Amygdala (tissue), 56 donors: ENCODE measurements around the gene PRPF40B.
"Not testable (repeated sequence)": the region's sequence is repeated elsewhere in the genome, so short reads cannot be mapped to it uniquely, and the experiment has no call there.

ENCODE experiments used
- DNase-seq, 56 donors: peaks; one replicate each; lab custom pipeline; 2025; lab: John Stamatoyannopoulos, UW

Gene PRPF40B

DNA sequence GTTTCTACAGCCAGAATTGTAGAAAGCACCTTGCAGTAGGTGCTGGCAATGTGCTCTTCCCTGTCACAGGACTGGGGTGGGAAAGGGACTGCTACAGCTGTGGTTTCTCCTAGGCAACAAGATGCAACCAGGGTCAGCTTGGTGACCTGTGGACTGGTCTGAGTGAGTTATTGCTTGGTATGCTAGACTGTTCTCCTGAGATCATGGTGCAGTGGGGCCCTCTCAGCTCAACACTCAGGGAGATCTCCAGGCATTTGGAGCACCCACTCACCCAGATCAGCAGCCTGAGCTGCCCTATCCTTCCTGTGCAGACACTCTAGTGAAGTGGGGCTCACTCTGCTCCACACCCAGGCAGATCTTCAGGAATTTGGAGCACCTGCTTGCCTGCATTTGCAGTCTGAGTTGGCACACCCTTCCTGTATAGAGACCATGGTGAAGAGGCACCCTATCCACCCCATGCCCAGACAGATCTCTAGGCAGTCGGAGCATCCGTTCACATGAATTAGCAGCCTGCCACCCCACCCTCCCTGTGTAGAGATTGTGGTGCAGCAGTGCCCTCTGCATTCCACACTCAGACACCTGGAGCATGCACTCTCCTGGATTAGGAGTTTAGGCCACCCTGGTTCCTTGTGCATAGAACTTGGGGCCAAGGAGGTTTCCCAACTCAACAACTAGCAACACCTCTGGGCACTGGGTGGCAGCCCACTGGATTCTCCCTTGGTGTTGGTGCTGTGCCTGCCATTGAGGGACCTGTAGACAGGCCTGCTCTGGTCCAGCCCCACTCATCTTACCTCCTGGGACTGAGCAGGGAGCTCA, 14.1 kb upstream of the PRPF40B start:
- no peak for DNase-seq

DNA sequence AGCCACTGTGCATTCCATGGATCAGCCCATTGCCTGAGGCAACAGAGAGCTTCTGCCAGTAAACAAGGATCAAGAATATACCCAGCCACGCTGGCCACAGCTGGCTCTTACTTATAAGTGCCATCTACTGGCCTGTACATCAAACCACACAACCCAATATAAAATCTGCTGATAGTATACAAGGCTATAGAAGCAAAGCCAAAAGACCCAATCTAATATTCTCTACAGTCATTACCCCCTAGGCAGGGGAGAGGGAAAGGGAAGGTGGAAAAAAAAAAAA, 13.5 kb upstream of the PRPF40B start:
- DNase-seq: no peak

DNA sequence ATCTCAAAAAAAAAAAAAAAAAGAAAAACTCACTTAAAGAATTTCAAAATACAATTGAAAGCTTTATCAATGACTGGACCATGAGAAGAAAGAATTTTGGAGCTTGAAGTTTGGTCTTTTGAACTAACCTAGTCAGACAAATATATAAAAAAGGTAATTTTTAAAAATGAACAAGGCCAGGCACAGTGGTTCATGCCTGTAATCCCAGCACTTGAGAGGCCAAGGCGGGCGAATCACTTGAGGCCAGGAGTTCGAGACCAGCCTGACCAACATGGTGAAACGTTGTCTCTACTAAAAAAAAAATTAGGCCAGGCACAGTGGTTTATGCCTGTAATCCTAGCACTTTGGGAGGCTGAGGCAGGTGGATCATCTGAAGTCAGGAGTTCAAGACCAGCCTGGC, 12.6 kb upstream of the PRPF40B start:
- DNase-seq: not testable (repeated sequence)

DNA sequence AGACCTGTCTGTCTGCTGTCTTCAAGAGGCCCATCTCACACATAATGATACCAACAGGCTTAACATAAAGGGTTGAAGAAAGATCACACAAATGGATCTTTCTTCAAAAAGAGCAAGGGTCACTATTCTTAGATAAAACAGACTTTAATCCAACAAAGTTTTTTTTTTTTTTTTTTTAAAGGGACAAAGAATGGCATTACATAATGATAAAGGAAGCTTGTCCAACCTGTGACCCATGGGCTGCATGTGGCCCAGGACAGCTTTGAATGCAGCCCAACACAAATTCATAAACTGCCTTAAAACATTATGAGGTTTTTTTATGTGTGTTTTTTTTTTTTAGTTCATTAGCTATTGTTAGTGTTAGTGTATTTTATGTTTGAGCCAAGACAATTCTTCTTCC, 11.2 kb upstream of the PRPF40B start:
- no peak for DNase-seq

DNA sequence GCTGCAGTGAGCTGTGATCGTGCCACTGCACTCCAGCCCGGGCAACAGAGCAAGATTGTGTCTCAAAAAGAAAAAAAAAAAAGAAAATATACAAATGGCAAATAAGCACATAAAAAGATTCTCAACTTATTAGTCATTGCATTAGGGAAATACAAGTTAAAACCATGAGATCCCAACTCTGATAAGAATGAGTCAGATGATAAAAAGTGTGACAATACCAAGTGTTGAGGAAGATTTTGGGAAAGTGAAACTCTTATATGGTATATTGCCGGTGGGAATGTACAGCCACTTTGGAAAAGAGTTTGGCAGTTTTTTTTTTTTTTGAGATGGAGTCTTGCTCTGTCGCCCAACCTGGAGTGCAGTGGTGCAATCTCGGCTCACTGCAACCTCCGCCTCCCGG, 7.6 kb upstream of the PRPF40B start:
- DNase-seq: no peak

DNA sequence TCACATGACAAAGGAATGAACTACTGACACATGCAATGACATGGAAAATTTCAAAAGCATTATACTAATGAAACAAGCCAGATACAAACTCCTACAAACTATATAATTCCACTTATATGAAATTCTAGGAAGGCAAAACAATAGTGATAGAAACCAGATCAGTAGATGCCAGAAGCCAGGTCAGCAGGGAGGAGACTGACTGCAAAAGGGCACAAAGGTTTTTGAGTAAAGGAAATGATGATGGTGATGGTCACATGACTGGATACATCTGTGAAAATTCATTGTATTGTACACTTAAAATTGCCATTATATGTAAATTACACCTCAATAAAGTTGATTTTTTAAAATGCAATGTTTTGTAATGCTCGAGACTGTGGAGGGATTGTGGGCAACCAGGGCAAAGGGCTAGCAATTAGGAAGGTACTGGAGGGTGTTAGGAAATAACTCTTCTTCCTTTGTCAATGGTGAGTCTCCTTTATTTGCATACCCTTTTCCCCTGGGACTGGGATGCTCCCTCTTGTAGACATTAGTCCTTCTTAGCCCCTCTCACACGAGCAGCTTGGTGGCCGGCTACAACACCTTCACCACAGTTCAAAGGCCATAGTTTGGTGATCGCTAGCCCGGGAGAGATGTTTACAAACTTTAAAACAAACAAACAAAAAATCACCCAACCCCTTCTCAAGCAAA, 6.7 kb upstream of the PRPF40B start:
- DNase-seq: no peak

DNA sequence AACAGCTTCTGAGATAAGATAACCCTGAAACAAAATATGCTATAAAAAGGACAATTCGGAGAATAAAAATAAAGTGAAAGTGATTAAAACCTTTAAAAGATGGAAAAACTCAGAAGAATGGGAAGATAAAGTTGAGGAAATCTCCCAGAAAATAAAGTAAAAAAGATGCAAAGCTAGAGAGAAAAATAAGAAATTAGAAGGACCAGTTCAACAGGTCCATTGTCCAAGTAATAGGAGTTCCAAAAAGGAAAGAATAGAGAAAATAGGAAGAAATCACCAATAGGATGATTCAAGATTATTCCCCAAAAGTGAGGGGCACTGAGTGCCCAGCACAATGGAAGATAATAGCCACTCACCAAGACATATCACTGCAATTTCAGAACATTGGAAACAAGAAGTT, 4.8 kb upstream of the PRPF40B start:
- no peak for DNase-seq

DNA sequence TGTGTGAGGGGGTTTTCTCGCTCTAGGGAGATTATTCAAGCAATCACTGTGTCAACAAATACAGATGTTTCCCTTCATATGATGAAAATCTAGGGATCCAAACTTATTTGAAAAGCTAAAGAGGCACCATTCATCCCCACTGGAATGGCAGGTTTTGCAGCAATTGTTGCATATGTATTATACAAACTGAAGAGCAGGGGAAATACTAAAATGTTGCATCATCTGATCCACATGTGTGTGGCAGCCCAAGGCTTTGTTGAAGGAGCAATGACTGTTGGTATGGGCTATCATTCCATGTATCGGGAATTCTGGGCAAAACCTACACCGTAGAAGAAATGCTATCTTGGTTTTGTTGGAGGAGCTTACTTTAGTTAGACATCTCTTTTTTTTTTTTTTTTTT, 4.1 kb upstream of the PRPF40B start:
- no peak for DNase-seq

DNA sequence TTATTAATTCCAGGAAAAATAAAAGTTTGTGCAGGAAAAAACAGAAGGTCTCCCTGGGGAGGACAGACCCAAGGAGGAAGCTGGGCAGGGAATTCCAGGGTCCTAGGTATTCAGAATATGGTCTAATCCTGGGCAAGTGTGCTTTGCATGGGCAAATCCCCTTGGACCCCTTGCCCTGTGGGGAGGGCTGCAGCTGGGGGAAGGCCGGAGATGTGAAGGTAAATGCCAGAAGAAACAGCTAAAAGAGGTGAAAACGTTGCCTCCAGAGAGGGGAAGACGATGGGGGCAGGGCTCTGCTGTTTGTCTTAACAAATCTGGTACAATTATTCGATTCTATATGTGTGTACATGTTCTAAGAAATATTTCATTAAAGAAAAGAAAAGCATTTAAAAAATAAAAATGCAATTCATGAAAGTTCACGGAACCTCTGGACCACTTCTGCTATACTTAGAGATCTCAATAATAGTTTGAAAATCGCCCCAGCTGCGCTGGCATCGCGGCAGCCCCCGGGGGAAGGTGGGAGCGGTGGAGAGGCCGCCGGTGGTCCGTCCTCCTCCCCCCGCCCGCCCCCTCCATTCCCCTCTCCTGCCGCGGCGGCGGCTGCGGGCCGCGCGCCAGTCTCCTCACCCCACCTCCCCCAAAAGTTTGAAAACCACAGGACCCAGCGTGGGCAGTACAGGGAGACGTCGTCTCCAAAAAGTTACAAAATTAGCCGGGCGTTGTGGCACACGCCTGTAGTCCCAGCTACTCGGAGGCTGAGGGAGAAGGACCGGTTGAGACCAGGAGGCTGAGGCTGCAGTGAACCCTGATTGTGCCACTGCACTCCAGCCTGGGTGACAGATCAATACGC, 1.5 kb upstream of the PRPF40B start:
- DNase-seq: no peak

DNA sequence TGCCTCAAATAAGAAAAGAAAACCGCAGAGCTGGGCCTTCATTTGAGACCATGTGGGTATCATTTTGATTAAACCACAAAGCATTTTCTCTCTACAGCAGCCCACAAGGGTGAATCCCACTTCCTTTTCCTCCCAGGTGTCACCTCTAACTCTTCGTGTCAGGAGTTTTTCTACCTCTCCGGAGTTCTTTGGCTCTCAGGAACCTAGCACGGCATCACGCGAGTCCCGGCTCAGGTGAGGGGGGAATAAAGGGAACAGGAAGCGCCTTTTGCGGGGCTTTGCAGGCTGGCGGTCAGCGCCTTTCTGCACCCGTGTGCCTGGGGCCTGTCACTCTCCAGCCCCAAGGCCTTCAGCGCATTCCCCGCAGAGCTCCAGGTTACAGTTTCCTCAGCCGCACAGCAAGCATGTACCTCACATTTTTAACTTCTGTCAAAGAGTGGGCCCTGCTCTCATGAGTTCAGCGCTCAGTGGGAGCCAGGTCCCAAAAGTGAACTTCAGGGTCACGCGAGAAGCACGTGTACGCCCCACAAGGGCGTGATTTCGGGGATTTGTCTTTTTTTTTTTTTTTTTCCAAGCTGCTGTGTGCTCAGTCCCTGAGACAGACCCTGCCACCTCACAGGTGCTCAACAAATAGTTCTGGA, 740 bp upstream of the PRPF40B start:
- DNase-seq: peak in 3 of 56 donors; percentile 38 to 43 (median 39)

DNA sequence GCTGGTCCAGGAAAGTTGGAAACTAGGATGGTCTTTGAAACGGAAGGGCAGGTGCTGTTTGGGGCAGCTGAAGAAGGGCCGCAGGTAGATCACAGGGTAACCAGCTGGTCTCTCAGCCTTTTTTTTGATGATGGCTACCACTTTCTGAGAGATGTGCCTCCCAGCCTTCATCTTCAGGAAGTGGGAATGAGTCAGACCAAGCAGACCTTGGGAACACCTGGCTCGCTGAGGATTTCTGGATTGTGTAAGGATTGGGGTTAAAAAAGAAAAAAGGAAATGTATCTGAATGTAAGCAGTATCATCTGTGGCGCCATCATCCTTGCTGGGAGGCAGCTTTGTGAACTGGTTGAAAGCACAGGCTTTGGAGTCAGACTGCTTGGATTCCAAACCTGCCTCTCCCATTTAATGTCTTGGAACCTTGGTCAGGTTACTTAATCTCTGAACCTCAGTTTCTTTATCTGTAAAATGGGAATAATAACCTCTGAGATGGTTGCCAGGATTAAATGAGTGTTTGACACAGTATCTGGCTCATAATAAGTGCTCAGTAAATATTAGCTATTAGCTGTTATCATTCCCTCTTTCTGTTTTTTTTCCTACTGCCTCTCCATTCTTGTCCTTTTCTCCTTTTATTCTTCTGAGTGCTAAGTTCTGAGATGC, 1.7 kb downstream of the PRPF40B start:
- no peak for DNase-seq

DNA sequence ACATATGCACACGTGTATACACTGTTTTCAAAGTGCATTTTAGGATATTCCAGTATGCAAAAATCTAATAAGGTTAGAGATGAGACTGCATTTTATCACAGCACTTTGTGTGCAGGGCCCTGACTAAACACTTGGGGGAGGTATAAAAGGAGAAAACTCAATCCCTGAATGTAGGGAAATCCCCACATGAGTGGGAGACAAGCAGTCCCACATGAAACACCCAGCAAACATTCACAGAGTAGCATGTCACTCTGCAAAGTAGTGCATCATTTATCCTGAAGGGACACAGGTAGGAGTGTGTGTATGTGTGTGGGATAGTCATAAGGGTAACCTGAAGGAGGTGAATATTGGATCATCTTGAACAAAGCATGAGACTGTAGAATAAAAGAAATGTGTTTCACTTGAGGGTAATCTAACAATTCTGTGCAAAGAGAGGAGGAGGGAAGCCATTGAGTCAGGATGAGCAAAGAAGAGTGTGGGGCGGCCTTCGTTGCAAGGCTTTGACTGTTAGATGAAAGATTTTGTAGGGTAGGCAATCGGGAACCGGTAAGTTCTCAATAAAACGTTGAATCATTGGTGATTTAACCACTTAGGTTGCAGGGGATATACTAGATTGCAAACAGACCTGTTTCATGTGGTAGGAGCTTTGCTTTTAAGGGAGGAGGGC, 2.9 kb downstream of the PRPF40B start:
- DNase-seq: no peak

DNA sequence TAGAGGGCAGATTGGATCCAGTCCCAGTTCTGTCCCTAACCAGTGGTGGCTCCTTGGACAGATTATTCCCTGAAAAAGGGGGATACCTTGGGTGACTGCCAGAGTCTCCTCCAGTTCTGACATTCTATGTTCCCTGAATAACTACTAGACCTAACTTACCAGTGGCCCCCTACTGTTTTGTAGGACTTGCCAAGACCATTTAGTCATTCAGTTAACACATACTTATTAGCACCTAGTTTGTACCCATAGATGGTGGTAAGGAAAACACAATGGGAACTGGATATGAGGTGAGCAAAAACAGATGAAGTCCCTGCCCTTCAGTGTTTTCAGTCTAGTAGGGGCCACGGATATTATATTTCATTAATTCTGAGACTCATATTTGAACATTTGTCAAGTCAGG, 3.5 kb downstream of the PRPF40B start:
- no peak for DNase-seq

DNA sequence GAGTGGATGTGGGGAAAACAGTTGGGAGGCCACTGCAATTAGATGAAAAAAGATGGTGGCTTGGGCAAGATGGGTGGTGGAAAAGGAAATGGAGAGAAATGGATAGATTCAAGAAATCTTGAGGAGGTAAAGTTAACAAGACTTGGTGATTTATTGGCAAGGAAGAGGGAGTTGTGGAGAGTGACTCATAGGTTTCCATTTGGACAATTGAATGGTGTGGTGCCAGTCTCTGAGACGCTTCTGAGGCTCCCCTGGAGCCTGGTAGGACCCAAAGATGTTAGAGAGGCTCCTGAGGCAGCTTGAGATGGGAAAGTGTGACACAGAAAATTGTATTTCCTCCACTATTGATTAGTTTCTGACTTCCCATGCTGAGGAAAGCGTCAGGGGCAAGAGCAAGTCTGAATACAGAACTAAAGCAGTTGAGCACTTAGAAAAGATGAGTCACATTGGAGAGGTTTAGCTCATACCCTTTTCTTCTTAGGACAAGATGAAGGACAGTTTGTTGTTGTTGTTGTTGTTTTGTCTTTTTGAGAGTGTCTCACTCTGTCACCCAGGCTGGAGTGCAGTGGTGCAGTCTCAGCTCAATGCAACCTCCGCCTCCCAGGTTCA, 4.5 kb downstream of the PRPF40B start:
- no peak for DNase-seq

DNA sequence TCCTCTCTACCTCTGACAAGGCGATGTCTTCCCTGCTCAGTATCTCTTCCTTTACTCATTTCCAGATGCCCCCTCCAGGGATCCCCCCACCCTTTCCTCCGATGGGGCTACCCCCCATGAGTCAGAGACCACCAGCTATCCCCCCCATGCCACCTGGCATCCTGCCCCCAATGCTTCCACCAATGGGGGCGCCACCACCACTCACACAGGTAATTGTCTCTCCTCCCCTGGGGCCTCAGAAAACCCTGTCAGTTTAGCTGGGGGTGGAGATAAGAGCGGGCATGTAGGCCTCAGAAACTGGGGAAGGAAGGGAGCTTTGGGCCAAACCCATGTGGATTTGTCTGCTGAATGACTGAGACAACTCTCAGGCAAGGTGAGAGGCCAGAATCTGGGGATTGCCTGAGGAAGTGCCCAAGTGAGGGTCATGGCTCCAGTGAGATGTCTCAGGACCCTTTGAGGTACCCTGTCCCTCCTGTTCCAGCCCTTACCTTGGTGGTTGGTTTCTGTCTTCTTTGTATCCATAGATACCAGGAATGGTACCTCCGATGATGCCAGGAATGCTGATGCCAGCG, 8.1 kb downstream of the PRPF40B start:
- DNase-seq: no peak

DNA sequence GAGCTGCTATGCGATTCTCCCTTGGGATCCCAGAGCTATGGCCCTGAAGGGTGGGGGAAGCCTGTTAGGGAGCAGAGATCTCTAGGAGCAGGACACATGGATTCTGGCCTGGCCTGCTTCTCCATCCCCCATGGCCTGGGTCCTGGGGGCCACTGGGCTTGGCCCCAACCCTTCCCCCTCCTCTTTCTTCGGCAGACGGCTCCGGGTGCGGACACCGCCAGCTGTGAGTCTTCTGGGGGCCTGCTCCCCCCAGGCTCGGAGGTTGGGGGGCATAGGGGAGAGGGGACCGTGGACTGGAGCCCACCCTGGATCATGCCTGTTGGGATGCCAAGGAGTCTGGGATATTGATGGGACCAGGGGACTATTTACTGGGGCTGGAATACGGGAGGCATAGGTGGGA, 9.0 kb downstream of the PRPF40B start:
- DNase-seq: no peak

DNA sequence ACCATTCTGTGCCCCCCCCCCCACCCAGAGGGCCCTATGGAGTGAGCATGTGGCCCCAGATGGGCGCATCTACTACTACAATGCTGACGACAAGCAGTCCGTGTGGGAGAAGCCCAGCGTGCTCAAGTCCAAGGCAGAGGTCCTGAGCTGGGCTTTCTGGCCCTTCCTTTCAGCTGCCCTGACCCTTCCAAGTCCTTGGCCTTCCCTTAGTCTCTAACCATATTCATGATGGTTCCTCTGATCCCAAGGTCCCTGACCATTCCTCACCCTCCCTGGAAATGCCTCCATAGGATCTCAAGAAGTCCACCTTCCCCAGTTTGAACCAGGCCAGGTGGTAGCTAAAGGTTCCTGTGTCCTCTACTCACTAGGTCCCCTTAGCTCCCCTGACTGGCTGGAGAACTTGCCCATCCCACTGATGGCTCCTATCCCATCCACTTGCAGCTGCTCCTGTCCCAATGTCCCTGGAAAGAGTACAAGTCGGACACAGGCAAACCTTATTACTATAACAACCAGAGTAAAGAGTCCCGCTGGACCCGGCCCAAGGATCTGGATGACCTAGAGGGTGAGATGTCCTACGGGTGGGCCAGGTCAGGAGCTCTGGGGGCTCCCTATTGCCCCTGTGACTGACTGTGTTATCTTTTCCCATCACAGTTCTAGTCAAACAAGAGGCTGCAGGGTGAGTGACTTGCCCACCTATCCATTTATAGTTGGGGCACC, 9.8 kb downstream of the PRPF40B start:
- DNase-seq: no peak

DNA sequence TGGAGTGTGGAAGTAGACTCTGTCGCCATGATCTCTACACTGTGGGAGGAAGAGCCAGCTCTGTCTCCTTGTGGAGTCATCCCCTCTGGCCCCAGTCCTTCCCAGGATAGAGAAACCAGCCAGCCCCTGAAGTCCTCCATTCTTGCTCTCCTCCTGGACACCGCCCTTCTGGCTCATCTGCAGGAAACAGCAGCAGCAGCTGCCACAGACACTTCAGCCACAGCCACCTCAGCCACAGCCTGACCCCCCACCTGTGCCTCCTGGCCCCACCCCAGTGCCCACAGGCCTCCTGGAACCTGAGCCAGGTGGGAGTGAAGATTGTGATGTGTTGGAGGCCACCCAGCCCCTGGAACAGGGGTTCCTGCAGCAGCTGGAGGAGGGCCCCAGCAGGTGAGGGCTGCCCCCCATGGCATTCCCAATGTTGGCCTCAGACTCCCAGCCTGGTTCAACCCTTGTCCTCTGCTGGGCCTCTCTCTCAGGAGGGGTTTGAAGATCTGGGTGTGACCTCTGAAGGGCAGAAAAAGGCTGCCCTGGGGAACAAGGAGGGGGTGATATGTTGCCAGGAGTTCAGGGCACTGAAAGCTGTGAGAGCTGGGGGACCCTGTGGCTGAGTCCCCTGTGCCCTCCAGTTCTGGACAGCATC, 10.5 kb downstream of the PRPF40B start:
- DNase-seq: no peak
